ENCODE results near the gene FAM47E. TPM values are rescaled to one million over a fixed set of nuclear protein-coding genes. Genes with fewer than 3 reads are reported as not detected.

FAM47E gene
- total and polyA plus RNA-seq, 2 donors (not counting 3 experiments of a cell fraction or from before 2014, with no cell fraction given), result 0.11 TPM; not detected in 1

GRCh38 chr4:76298227-76298626, 46.7 kb downstream of the FAM47E start:
- H3K79me2 ChIP-seq (ENCODE audit: control insufficient read depth, insufficient read depth, low read length), result no peaks in the 10 kb centered on the region
- DNase-seq (ENCODE audit: low read depth, low spot score) (no peak), FAIRE-seq (no peak)
- POLR2A ChIA-PET, result no interaction called here
- no peak overlapping the region for H3K4me2 ChIP-seq (ENCODE audit: insufficient read depth, low read length)
- no peaks in the 10 kb centered on the region for H3K9me3 ChIP-seq (replicated peaks; ENCODE audit: control insufficient read depth, insufficient read depth, low read length)
- no peaks in the 10 kb centered on the region for H3K4me1 ChIP-seq (ENCODE audit: control insufficient read depth, extremely low read depth, insufficient read depth, low read length)
- intact Hi-C loops (cut with micrococcal nuclease) (no loop called here), dilution Hi-C loops (cut with MboI; ENCODE audit: extremely low pct_ligation_motif_present, low sequenced_read_pairs) (no loop called here)
- no peaks in the 10 kb centered on the region for H3K36me3 ChIP-seq (ENCODE audit: control insufficient read depth in 2 of 2, extremely low read depth in 1 of 2, insufficient read depth in 2 of 2, low read length in 2 of 2)
- H4K20me1 ChIP-seq (replicated peaks; ENCODE audit: control insufficient read depth, extremely low read depth, insufficient read depth, low read length), result no peaks in the 10 kb centered on the region
- H3K9ac ChIP-seq (replicated peaks; ENCODE audit: extremely low read depth, insufficient read depth, low read length), result no peak overlapping the region
- no peaks in the 10 kb centered on the region for H3K9me1 ChIP-seq (replicated peaks; ENCODE audit: control insufficient read depth, extremely low read depth, insufficient read depth, low read length)
- no peak overlapping the region for H3K4me3 ChIP-seq (replicated peaks in 1 of 3; ENCODE audit: insufficient read depth in 1 of 3, low read depth in 1 of 3, low read length in 3 of 3)
- TF ChIP-seq GATA2 (IDR thresholded peaks at IDR 0.05; ENCODE audit: insufficient read depth, insufficient read length, low read depth, low read length), result no peak
- TF ChIP-seq JUN (IDR thresholded peaks at IDR 0.05; ENCODE audit: borderline replicate concordance, insufficient read depth, insufficient read length, low read depth), result no peak
- TF ChIP-seq POLR2A (IDR thresholded peaks at IDR 0.05; ENCODE audit: low read depth, low read length), result no peak
- no peak for TF ChIP-seq EZH2 (IDR thresholded peaks at IDR 0.05; ENCODE audit: borderline replicate concordance, low read depth, low read length, severe bottlenecking)
- no peak for TF ChIP-seq POLR2AphosphoS5 (IDR thresholded peaks at IDR 0.05; ENCODE audit: insufficient read depth, low read depth, low read length)
- H2AFZ ChIP-seq (ENCODE audit: low read depth, low read length), result no peak overlapping the region
- no TSS peak for BruUV-seq (replicated peaks)
- peaks cover 6 to 7% of the 10 kb centered on the region in 2 experiments for H3K27me3 ChIP-seq (ENCODE audit: control insufficient read depth in 2 of 2, insufficient read depth in 2 of 2, low read length in 2 of 2)
- CTCF ChIA-PET, result no interaction called here
- H3K27ac ChIP-seq (ENCODE audit: insufficient read depth, low read depth, low read length), result no peak overlapping the region

GRCh38 chr4:76300012-76300411, 48.5 kb downstream of the FAM47E start:
- Histone ChIP-seq H3K4me2 (ENCODE audit: insufficient read depth, low read length) (no peak overlapping the region), H3K27ac (ENCODE audit: insufficient read depth, low read depth, low read length) (no peak overlapping the region), H3K9me3 (replicated peaks; ENCODE audit: control insufficient read depth, insufficient read depth, low read length) (no peaks in the 10 kb centered on the region), H3K79me2 (ENCODE audit: control insufficient read depth, insufficient read depth, low read length) (no peaks in the 10 kb centered on the region), H3K4me1 (ENCODE audit: control insufficient read depth, extremely low read depth, insufficient read depth, low read length) (no peaks in the 10 kb centered on the region), H3K36me3 (ENCODE audit: control insufficient read depth in 2 of 2, extremely low read depth in 1 of 2, insufficient read depth in 2 of 2, low read length in 2 of 2) (no peaks in the 10 kb centered on the region), H2AFZ (ENCODE audit: low read depth, low read length) (no peak overlapping the region), H4K20me1 (replicated peaks; ENCODE audit: control insufficient read depth, extremely low read depth, insufficient read depth, low read length) (no peaks in the 10 kb centered on the region), H3K9ac (replicated peaks; ENCODE audit: extremely low read depth, insufficient read depth, low read length) (no peak overlapping the region), H3K4me3 (replicated peaks in 1 of 3; ENCODE audit: insufficient read depth in 1 of 3, low read depth in 1 of 3, low read length in 3 of 3) (no peak overlapping the region), H3K27me3 (ENCODE audit: control insufficient read depth in 2 of 2, insufficient read depth in 2 of 2, low read length in 2 of 2) (peaks cover 2 to 4% of the 10 kb centered on the region in 2 experiments), H3K9me1 (replicated peaks; ENCODE audit: control insufficient read depth, extremely low read depth, insufficient read depth, low read length) (no peaks in the 10 kb centered on the region)
- FAIRE-seq (no peak), DNase-seq (ENCODE audit: low read depth, low spot score) (no peak)
- CTCF ChIA-PET, result interaction anchor here (2.0 kb wide), 1 partner anchor 120 kb away, joined by 6 read pairs; no protein-coding TSS in a partner anchor
- dilution Hi-C loops (cut with MboI; ENCODE audit: extremely low pct_ligation_motif_present, low sequenced_read_pairs) (no loop called here), intact Hi-C loops (cut with micrococcal nuclease) (no loop called here)
- POLR2A ChIA-PET, result no interaction called here
- BruUV-seq (replicated peaks), result no TSS peak
- TF ChIP-seq JUN (IDR thresholded peaks at IDR 0.05; ENCODE audit: borderline replicate concordance, insufficient read depth, insufficient read length, low read depth) (no peak), MYC (IDR thresholded peaks at IDR 0.05; ENCODE audit: low read depth, low read length) (no peak), GATA2 (IDR thresholded peaks at IDR 0.05; ENCODE audit: insufficient read depth, insufficient read length, low read depth, low read length) (no peak), POLR2AphosphoS5 (IDR thresholded peaks at IDR 0.05; ENCODE audit: insufficient read depth, low read depth, low read length) (no peak), MAX (IDR thresholded peaks at IDR 0.05; ENCODE audit: insufficient read depth, insufficient read length) (no peak), EZH2 (IDR thresholded peaks at IDR 0.05; ENCODE audit: borderline replicate concordance, low read depth, low read length, severe bottlenecking) (no peak), FOS (IDR thresholded peaks at IDR 0.05; ENCODE audit: borderline replicate concordance, insufficient read depth, low read length) (no peak), POLR2A (IDR thresholded peaks at IDR 0.05; ENCODE audit: low read depth, low read length) (no peak), CTCF (IDR thresholded peaks at IDR 0.05; ENCODE audit: extremely low read depth in 1 of 2, insufficient read depth in 1 of 2, low read depth in 1 of 2, low read length in 2 of 2) (no peak)

All from endothelial cell of umbilical vein (primary cell).